Natural killer cell (primary cell): Measurements from ENCODE around the gene IKZF3. TPM values are rescaled to one million over a fixed set of nuclear protein-coding genes. Genes with fewer than 3 reads are reported as not detected.

Experiments used
- ATAC-seq, 3 donors: fragments of 150-1000 bp in 2 of 3; fragments of 200-7000 bp in 1 of 3; cut with Tn5 transposase; 1 replicate in 1 of 3; 2 replicates in 2 of 3; pipeline ENCODE4 v1.10.0; 2021; ENCODE audit warnings: mild to moderate bottlenecking in 2 of 3, moderate library complexity in 2 of 3
- DNase-seq, 2 donors: peaks; one replicate each; pipeline versions ENCODE4 v3.0.0 to v3.0.0-alpha.2; 2013 to 2021; ENCODE audit warnings: mixed read lengths in 1 of 2
- H3K27ac ChIP-seq: one replicate; pipeline ENCODE4 v1.5.1; 2013; ENCODE audit warnings: mild to moderate bottlenecking, low read length
- H3K27me3 ChIP-seq: one replicate; pipeline ENCODE4 v1.6.1; 2013; ENCODE audit warnings: low read length; ENCODE audit not compliant: control insufficient read depth, insufficient read depth
- H3K36me3 ChIP-seq: one replicate; pipeline ENCODE4 v1.6.1; 2013; ENCODE audit warnings: low read length; ENCODE audit not compliant: control insufficient read depth, insufficient read depth
- H3K4me1 ChIP-seq: one replicate; pipeline ENCODE4 v1.6.1; 2013; ENCODE audit warnings: low read length; ENCODE audit not compliant: control insufficient read depth, insufficient read depth
- H3K4me3 ChIP-seq: one replicate; pipeline ENCODE4 v1.5.1; 2013; ENCODE audit warnings: low read length
- H3K9me3 ChIP-seq: one replicate; pipeline ENCODE4 v1.6.1; 2013; ENCODE audit warnings: low read length; ENCODE audit not compliant: control insufficient read depth, insufficient read depth
- H3K27ac Mint-ChIP-seq, 2 donors: one replicate each; pipeline ENCODE4 v1.8.0; 2022; ENCODE audit warnings: mild to moderate bottlenecking in 2 of 2, mixed read lengths in 2 of 2, moderate library complexity in 1 of 2
- H3K27me3 Mint-ChIP-seq, 2 donors: one replicate each; pipeline ENCODE4 v1.8.0; 2022; ENCODE audit warnings: low read depth in 2 of 2, mixed read lengths in 2 of 2
- H3K36me3 Mint-ChIP-seq: one replicate; pipeline ENCODE4 v1.8.0; 2022; ENCODE audit warnings: mixed read lengths
- H3K4me1 Mint-ChIP-seq, 2 donors: one replicate each; pipeline ENCODE4 v1.8.0; 2022; ENCODE audit warnings: mixed read lengths in 2 of 2
- H3K4me3 Mint-ChIP-seq: one replicate; pipeline ENCODE4 v1.8.0; 2022; ENCODE audit warnings: mild to moderate bottlenecking, moderate library complexity, mixed read lengths
- H3K9me3 Mint-ChIP-seq, 2 donors: one replicate each; pipeline ENCODE4 v1.8.0; 2022; ENCODE audit warnings: mixed read lengths in 2 of 2
- WGBS: methylation state at CpG from one replicate; pipeline ENCODE4 v1.1.7; 2013; ENCODE audit warnings: missing lambda C conversion rate; ENCODE audit not compliant: insufficient coverage; 5-methylcytosine and 5-hydroxymethylcytosine counted together
- intact Hi-C: fragments of 100-400 bp; cut with micrococcal nuclease; formaldehyde crosslinking; loops from one replicate; pipeline ENCODE4 v1.14.2; 2022
- total RNA-seq, 4 donors: library from RNA; stranded (reverse); fragments of 120-200 nt in 1 of 4; gene quantifications; one replicate each; pipeline versions ENCODE4 v1.2.3 to v1.2.4, GENCODE V29; 2013 to 2022
- TF ChIP-seq, protein P1 (sequence below): fragments of 200-600 bp; IDR thresholded peaks from one replicate; pipeline ENCODE4 v1.8.0; 2022; ENCODE audit warnings: antibody characterized with exemption

Gene IKZF3
- total RNA-seq, 3 donors from 2014 or later (not counting 1 experiment from before 2014, with no cell fraction given): 134 to 162 (median 139) TPM

DNA sequence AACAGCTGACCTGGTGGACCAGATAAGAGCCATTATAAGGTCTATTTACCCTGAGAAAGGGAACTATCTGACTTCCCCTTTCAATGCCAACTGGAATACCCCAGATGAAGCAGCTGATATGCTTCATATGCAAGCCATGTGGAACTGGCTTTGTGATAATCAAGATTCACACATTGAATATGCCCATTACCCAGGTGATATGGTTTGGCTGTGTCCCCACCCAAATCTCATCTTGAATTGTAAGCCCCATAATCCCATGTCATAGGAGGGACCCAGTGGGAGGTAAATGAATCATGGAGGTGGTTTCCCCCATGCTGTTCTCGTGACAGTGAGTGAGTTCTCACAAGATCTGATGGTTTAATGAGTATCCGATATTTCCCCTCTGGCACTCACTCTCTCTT lies 42.1 kb downstream of the IKZF3 start:
- Mint-ChIP-seq H3K27me3 (no peaks in the 10 kb centered on the region), H3K4me3 (no peak overlapping the region), H3K27ac (peak overlapping the region; percentile 73 to 94), H3K36me3 (peaks cover 19% of the 10 kb centered on the region), H3K9me3 (peaks cover 0 to 5% of the 10 kb centered on the region in 2 donors), H3K4me1 (peaks cover 55% of the 10 kb centered on the region in 2 donors)
- no peaks in the 10 kb centered on the region for H3K27me3 ChIP-seq
- peak in 1 of 3 donors; percentile 14 for ATAC-seq
- peaks cover 37% of the 10 kb centered on the region for H3K36me3 ChIP-seq
- intact Hi-C loops: no loop called here
- H3K4me1 ChIP-seq: peaks cover 22% of the 10 kb centered on the region
- TF ChIP-seq, protein P1, sequence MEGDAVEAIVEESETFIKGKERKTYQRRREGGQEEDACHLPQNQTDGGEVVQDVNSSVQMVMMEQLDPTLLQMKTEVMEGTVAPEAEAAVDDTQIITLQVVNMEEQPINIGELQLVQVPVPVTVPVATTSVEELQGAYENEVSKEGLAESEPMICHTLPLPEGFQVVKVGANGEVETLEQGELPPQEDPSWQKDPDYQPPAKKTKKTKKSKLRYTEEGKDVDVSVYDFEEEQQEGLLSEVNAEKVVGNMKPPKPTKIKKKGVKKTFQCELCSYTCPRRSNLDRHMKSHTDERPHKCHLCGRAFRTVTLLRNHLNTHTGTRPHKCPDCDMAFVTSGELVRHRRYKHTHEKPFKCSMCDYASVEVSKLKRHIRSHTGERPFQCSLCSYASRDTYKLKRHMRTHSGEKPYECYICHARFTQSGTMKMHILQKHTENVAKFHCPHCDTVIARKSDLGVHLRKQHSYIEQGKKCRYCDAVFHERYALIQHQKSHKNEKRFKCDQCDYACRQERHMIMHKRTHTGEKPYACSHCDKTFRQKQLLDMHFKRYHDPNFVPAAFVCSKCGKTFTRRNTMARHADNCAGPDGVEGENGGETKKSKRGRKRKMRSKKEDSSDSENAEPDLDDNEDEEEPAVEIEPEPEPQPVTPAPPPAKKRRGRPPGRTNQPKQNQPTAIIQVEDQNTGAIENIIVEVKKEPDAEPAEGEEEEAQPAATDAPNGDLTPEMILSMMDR: no peak
- peaks cover 14% of the 10 kb centered on the region for H3K9me3 ChIP-seq
- 73% methylated on average over 2 of the region's 2 CpGs for WGBS
- no peak overlapping the region for H3K4me3 ChIP-seq
- DNase-seq: peak in 1 of 2 donors; percentile 40
- peak overlapping the region; percentile 80 for H3K27ac ChIP-seq

DNA sequence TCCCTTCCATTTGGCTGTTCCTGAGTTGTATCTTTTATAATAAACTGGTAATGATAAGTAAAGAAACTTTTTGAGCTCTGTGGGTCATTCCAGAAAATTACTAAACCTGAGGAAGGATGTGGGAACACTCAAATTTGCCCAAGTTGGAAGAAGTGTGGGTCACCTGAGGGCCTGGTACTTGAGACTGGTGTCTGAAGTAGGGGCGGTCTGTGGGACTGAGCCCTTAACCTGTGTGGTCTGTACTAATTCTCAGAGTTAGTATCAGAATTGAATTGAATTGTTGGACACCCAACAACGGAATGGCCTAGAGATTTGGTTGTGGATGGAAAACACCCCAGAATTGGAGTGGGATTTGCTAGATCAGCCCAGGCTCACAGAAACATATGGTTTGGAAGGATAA lies 43.1 kb downstream of the IKZF3 start:
- Histone ChIP-seq H3K36me3 (peaks cover 28% of the 10 kb centered on the region), H3K27me3 (no peaks in the 10 kb centered on the region), H3K4me3 (no peak overlapping the region), H3K9me3 (peaks cover 14% of the 10 kb centered on the region), H3K4me1 (peaks cover 22% of the 10 kb centered on the region), H3K27ac (peak overlapping the region; percentile 80)
- no peak overlapping the region for H3K4me3 Mint-ChIP-seq
- no peak for ATAC-seq
- H3K27me3 Mint-ChIP-seq: no peaks in the 10 kb centered on the region
- DNase-seq: no peak
- WGBS: 100% methylated on average over 2 of the region's 2 CpGs
- TF ChIP-seq, protein P1: no peak
- H3K9me3 Mint-ChIP-seq: peaks cover 0 to 5% of the 10 kb centered on the region in 2 donors
- peaks cover 19% of the 10 kb centered on the region for H3K36me3 Mint-ChIP-seq
- intact Hi-C loops: no loop called here
- H3K4me1 Mint-ChIP-seq: peaks cover 48 to 49% of the 10 kb centered on the region in 2 donors
- peak overlapping the region; percentile 73 to 94 for H3K27ac Mint-ChIP-seq

DNA sequence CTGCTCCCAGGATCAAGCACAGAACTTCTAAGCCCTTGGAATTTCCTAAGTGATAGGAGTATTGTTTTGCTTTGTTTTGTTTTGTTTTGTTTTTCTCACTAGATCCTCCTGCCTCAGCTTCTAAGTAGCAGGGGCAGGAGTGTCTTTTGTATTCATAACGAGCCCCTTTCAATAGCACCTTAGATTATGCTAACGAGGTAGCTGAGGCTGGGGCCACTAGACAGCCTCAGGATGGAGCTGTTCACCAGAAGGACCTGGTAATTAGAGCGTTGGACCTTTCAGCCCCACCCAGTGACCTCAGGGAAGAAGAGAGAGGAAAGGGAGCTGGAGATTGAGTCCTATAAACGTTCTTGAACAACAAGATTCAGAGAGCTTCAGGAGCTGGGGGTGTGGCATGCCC lies 43.6 kb downstream of the IKZF3 start:
- H3K27ac Mint-ChIP-seq: peak overlapping the region; percentile 73 to 94
- peaks cover 49 to 51% of the 10 kb centered on the region in 2 donors for H3K4me1 Mint-ChIP-seq

More for the DNA sequence above, 43.6 kb downstream of the IKZF3 start:
- Histone ChIP-seq H3K4me3 (no peak overlapping the region), H3K27ac (peak overlapping the region; percentile 80), H3K4me1 (peaks cover 22% of the 10 kb centered on the region), H3K36me3 (peaks cover 25% of the 10 kb centered on the region), H3K27me3 (no peaks in the 10 kb centered on the region), H3K9me3 (peaks cover 14% of the 10 kb centered on the region)
- H3K9me3 Mint-ChIP-seq: peaks cover 0 to 5% of the 10 kb centered on the region in 2 donors
- TF ChIP-seq, protein P1: no peak
- H3K36me3 Mint-ChIP-seq: peaks cover 18% of the 10 kb centered on the region
- intact Hi-C loops: no loop called here
- ATAC-seq (no peak), DNase-seq (peak in 1 of 2 donors; percentile 35)
- H3K27me3 Mint-ChIP-seq: no peaks in the 10 kb centered on the region
- H3K4me3 Mint-ChIP-seq: peak overlapping the region; percentile 45
- WGBS: 57% methylated on average over 4 of the region's 4 CpGs
